Muscle layer of duodenum (tissue), 2 donors: ENCODE data around the gene SENP8.
A peak's percentile ranks its signal among the peaks of the same experiment; 100 is the strongest.

Experiments
- H3K27ac ChIP-seq: one replicate; pipeline ENCODE4 v1.7.0; 2013; ENCODE audit warnings: mild to moderate bottlenecking, low read length
- H3K27me3 ChIP-seq: one replicate; pipeline ENCODE4 v1.7.0; 2013; ENCODE audit warnings: low read depth, mild to moderate bottlenecking, control low read depth, low read length
- H3K36me3 ChIP-seq, 2 donors: one replicate each; pipeline ENCODE4 v1.7.0; 2013; ENCODE audit warnings: low read length in 2 of 2, control low read depth in 1 of 2, mild to moderate bottlenecking in 1 of 2; ENCODE audit not compliant: insufficient read depth in 2 of 2, control insufficient read depth in 1 of 2
- H3K4me1 ChIP-seq, 2 donors: one replicate each; pipeline ENCODE4 v1.7.0; 2013; ENCODE audit warnings: low read length in 2 of 2, mild to moderate bottlenecking in 2 of 2, control low read depth in 1 of 2, moderate library complexity in 1 of 2; ENCODE audit not compliant: insufficient read depth in 2 of 2, control insufficient read depth in 1 of 2
- H3K4me3 ChIP-seq, 2 donors: one replicate each; pipeline ENCODE4 v1.7.0; 2013; ENCODE audit warnings: low read length in 2 of 2, low read depth in 1 of 2, mild to moderate bottlenecking in 1 of 2
- H3K9me3 ChIP-seq, 2 donors: one replicate each; pipeline ENCODE4 v1.7.0; 2013; ENCODE audit warnings: low read length in 2 of 2, control low read depth in 1 of 2, mild to moderate bottlenecking in 1 of 2; ENCODE audit not compliant: control insufficient read depth in 1 of 2
- donor health status: healthy.

SENP8 gene

GRCh38 chr15:72140088-72140487 lies 21.9 kb downstream of the SENP8 start:
- H3K36me3 ChIP-seq, result peaks cover 0 to 7% of the 10 kb centered on the region in 2 donors
- no peak overlapping the region for H3K27ac ChIP-seq
- H3K4me1 ChIP-seq, result no peaks in the 10 kb centered on the region
- no peaks in the 10 kb centered on the region for H3K9me3 ChIP-seq
- H3K4me3 ChIP-seq, result no peak overlapping the region
- H3K27me3 ChIP-seq, result no peaks in the 10 kb centered on the region

- no peaks in the 10 kb centered on the region for H3K9me3 ChIP-seq
- no peaks in the 10 kb centered on the region for H3K4me1 ChIP-seq
- no peak overlapping the region for H3K27ac ChIP-seq
- no peaks in the 10 kb centered on the region for H3K27me3 ChIP-seq
- H3K4me3 ChIP-seq, result no peak overlapping the region
- peaks cover 0 to 7% of the 10 kb centered on the region in 2 donors for H3K36me3 ChIP-seq
Measured at GRCh38 chr15:72141171-72142084, 23.2 kb downstream of the SENP8 start.

GRCh38 chr15:72146221-72146620 lies 28.0 kb downstream of the SENP8 start:
- H3K27me3 ChIP-seq, result no peaks in the 10 kb centered on the region
- no peak overlapping the region for H3K27ac ChIP-seq
- H3K9me3 ChIP-seq, result no peaks in the 10 kb centered on the region
- no peaks in the 10 kb centered on the region for H3K36me3 ChIP-seq
- H3K4me1 ChIP-seq, result no peaks in the 10 kb centered on the region
- no peak overlapping the region for H3K4me3 ChIP-seq

GRCh38 chr15:72146934-72147333 lies 28.7 kb downstream of the SENP8 start:
- no peaks in the 10 kb centered on the region for H3K27me3 ChIP-seq
- H3K27ac ChIP-seq, result no peak overlapping the region
- no peak overlapping the region for H3K4me3 ChIP-seq
- H3K36me3 ChIP-seq, result no peaks in the 10 kb centered on the region
- no peaks in the 10 kb centered on the region for H3K4me1 ChIP-seq
- no peaks in the 10 kb centered on the region for H3K9me3 ChIP-seq

- Histone ChIP-seq H3K27ac (no peak overlapping the region), H3K27me3 (no peaks in the 10 kb centered on the region)
Measured at GRCh38 chr15:72147418-72147817, 29.2 kb downstream of the SENP8 start.

GRCh38 chr15:72153269-72154000 lies 35.2 kb downstream of the SENP8 start:
- no peaks in the 10 kb centered on the region for H3K9me3 ChIP-seq
- H3K27ac ChIP-seq, result no peak overlapping the region
- no peaks in the 10 kb centered on the region for H3K27me3 ChIP-seq
- H3K4me1 ChIP-seq, result peaks cover 9 to 14% of the 10 kb centered on the region in 2 donors
- H3K36me3 ChIP-seq, result no peaks in the 10 kb centered on the region
- H3K4me3 ChIP-seq, result no peak overlapping the region

More at GRCh38 chr15:72147418-72147817, 29.2 kb downstream of the SENP8 start:
- H3K4me1 ChIP-seq, result no peaks in the 10 kb centered on the region
- H3K36me3 ChIP-seq, result no peaks in the 10 kb centered on the region
- no peak overlapping the region for H3K4me3 ChIP-seq
- no peaks in the 10 kb centered on the region for H3K9me3 ChIP-seq

GRCh38 chr15:72154316-72154715 lies 36.1 kb downstream of the SENP8 start:
- H3K4me1 ChIP-seq, result peaks cover 9 to 14% of the 10 kb centered on the region in 2 donors
- H3K9me3 ChIP-seq, result no peaks in the 10 kb centered on the region
- H3K27me3 ChIP-seq, result no peaks in the 10 kb centered on the region
- H3K4me3 ChIP-seq, result no peak overlapping the region
- no peak overlapping the region for H3K27ac ChIP-seq
- H3K36me3 ChIP-seq, result no peaks in the 10 kb centered on the region

GRCh38 chr15:72155003-72155621 lies 36.9 kb downstream of the SENP8 start:
- Histone ChIP-seq H3K27me3 (no peaks in the 10 kb centered on the region), H3K4me3 (peak overlapping the region; percentile 67 to 84), H3K4me1 (peaks cover 9 to 14% of the 10 kb centered on the region in 2 donors), H3K36me3 (no peaks in the 10 kb centered on the region), H3K9me3 (no peaks in the 10 kb centered on the region), H3K27ac (peak overlapping the region; percentile 70)

GRCh38 chr15:72155635-72156616 lies 37.7 kb downstream of the SENP8 start:
- Histone ChIP-seq H3K36me3 (no peaks in the 10 kb centered on the region), H3K27ac (peak overlapping the region; percentile 70), H3K9me3 (no peaks in the 10 kb centered on the region), H3K4me1 (peaks cover 9 to 14% of the 10 kb centered on the region in 2 donors), H3K27me3 (no peaks in the 10 kb centered on the region), H3K4me3 (peak overlapping the region; percentile 67 to 84)

GRCh38 chr15:72156928-72157327 lies 38.7 kb downstream of the SENP8 start:
- Histone ChIP-seq H3K4me3 (no peak overlapping the region), H3K9me3 (no peaks in the 10 kb centered on the region), H3K36me3 (no peaks in the 10 kb centered on the region), H3K4me1 (peaks cover 14 to 15% of the 10 kb centered on the region in 2 donors), H3K27ac (no peak overlapping the region), H3K27me3 (no peaks in the 10 kb centered on the region)
